Activated naive CD4-positive, alpha-beta T cell treated with anti-CD3 and anti-CD28 coated beads, Interleukin-2, amount 10 ng/mL, durations not matched to agents 7 days and 5 days (primary cell): Measurements from ENCODE around the gene OR4E1.

Experiments
- CTCF ChIA-PET: fragments of 350-600 bp; sonication (Branson Sonifier 250); formaldehyde crosslinking; loops from one replicate; lab custom pipeline; 2021; ENCODE audit warnings: antibody characterized with exemption; lab: Charles Lee
- DNase-seq: peaks from one replicate; pipeline ENCODE4 v3.0.0-alpha.2; 2020
- H3K27ac Mint-ChIP-seq: one replicate; pipeline ENCODE4 v1.8.0; 2021; ENCODE audit warnings: mild to moderate bottlenecking, moderate library complexity, mixed read lengths
- H3K27me3 Mint-ChIP-seq: one replicate; pipeline ENCODE4 v1.8.0; 2021; ENCODE audit warnings: mild to moderate bottlenecking, mixed read lengths
- H3K36me3 Mint-ChIP-seq: one replicate; pipeline ENCODE4 v1.8.0; 2021; ENCODE audit warnings: mixed read lengths
- H3K4me1 Mint-ChIP-seq: one replicate; pipeline ENCODE4 v1.8.0; 2021; ENCODE audit warnings: mixed read lengths
- H3K4me3 Mint-ChIP-seq: one replicate; pipeline ENCODE4 v1.8.0; 2021; ENCODE audit warnings: mild to moderate bottlenecking, moderate library complexity, mixed read lengths
- H3K9me3 Mint-ChIP-seq: one replicate; pipeline ENCODE4 v1.8.0; 2021; ENCODE audit warnings: mixed read lengths

Gene OR4E1

DNA sequence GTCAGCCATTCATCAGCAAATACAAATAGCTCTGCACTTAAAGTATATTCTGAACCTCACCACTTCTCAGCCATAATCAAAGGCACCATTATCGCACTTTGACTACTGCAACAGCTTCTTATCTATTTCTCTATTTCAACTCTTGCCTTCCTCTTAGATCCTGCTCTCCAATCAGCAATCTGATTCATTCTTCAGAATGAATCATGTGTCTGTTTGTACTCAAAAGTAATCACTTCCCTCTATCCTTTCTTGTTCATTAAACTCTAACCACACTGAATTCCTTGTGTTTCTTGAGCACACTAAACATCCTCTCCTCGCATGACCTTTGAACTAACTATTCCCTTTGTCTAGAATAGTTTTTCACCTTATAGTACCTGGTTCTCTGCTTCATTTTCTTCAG is 12.8 kb upstream of the OR4E1 start:
- Mint-ChIP-seq H3K36me3 (no peaks in the 10 kb centered on the region), H3K4me3 (no peak overlapping the region), H3K9me3 (no peaks in the 10 kb centered on the region), H3K27ac (no peak overlapping the region), H3K4me1 (no peaks in the 10 kb centered on the region), H3K27me3 (peaks cover 4% of the 10 kb centered on the region)
- DNase-seq: no peak
- CTCF ChIA-PET: no interaction called here

DNA sequence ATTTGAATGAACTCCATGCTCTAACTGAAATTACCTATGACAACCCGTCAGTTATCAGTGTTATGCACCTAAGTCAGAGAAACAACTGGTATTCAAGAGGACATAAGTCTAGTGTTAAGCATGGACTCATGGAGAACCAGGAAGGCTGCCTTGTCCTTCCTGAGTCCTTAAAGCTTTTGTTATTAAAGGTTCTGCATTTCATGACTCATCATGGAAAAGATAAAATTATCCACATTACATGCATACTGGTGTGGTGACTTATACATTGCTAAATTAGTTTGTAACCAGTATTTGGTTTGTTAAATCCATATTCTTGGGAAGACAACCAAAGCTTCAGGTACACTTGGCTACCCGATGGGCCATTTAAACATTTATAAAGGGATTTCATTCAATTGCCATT is 6.5 kb upstream of the OR4E1 start:
- CTCF ChIA-PET: no interaction called here
- no peak for DNase-seq
- H3K27me3 Mint-ChIP-seq: peaks cover 4% of the 10 kb centered on the region
- H3K9me3 Mint-ChIP-seq: peaks cover 6% of the 10 kb centered on the region
- no peaks in the 10 kb centered on the region for H3K36me3 Mint-ChIP-seq
- no peak overlapping the region for H3K4me3 Mint-ChIP-seq
- H3K27ac Mint-ChIP-seq: no peak overlapping the region
- no peaks in the 10 kb centered on the region for H3K4me1 Mint-ChIP-seq

DNA sequence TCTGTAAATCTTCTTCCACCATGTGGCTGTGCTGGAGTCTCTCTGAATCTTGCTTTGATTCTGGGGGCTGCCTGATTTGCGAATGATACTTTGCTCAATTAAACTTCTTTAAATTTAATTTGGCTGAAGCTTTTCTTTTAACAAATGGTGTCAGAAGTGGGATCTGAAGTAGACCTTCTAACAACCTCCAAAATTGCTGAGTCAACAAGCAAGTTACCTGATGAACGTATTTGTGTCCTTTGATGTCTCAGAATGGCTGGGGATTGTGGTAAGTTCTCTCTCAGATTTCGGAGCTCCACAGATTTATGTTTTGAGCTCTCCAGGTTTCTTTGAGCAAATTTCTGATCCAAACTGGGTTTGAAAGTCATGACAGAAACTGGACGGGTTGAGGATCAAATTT is 1.9 kb upstream of the OR4E1 start:
- Mint-ChIP-seq H3K4me3 (no peak overlapping the region), H3K27ac (no peak overlapping the region), H3K4me1 (no peaks in the 10 kb centered on the region), H3K9me3 (peaks cover 7% of the 10 kb centered on the region), H3K36me3 (no peaks in the 10 kb centered on the region), H3K27me3 (peaks cover 5% of the 10 kb centered on the region)
- CTCF ChIA-PET: interaction anchor here (0.8 kb wide), 1 partner anchor 12 kb away, joined by 3 read pairs; no protein-coding TSS in a partner anchor
- DNase-seq: no peak

DNA sequence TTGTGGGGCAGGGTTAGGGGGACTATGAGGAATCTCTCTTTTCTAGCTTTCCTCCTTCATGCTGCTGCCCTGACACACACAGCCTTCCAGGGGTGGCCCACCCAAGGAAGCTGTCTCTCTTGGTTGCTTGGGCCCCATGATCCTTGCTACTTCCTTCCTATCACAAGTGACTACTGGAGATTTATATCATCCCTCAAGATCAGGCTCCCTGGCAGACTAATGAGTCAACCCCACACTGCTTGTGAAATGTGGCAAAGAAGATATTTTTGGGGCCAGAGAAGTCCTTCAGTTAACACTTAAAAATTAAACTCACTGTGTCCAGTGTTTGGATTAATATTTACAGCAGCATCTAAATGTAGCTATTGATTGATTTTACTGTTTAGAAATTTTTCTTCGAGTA is 1.5 kb downstream of the OR4E1 start:
- H3K4me3 Mint-ChIP-seq: no peak overlapping the region

DNA sequence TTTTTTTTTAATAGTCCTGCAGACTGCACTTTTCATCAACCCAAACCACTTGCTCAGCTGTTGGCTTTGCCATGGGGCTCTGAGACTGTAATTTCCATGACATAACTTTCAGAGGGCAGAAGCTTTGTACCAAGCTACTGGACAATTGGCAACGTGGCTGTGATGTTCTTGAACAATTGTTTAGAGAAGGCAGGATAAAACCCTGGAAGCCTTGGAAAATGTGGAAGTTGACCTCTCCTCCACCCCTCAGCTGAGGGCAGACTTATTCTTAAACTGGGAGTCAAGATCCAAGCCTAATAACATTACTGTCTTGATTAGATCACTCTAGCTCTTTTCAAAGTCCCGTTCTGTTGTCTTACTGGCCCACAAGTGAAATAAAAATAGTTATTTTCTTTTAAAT is 2.2 kb downstream of the OR4E1 start:
- Mint-ChIP-seq H3K9me3 (peaks cover 7% of the 10 kb centered on the region), H3K27me3 (peaks cover 5% of the 10 kb centered on the region), H3K4me3 (no peak overlapping the region), H3K4me1 (no peaks in the 10 kb centered on the region), H3K36me3 (no peaks in the 10 kb centered on the region), H3K27ac (no peak overlapping the region)
- no peak for DNase-seq
- CTCF ChIA-PET: interaction anchor here (0.5 kb wide), 1 partner anchor 18 kb away, joined by 3 read pairs; no protein-coding TSS in a partner anchor

More for the DNA sequence above, 1.5 kb downstream of the OR4E1 start:
- Mint-ChIP-seq H3K27me3 (peaks cover 5% of the 10 kb centered on the region), H3K9me3 (peaks cover 7% of the 10 kb centered on the region), H3K27ac (no peak overlapping the region), H3K36me3 (no peaks in the 10 kb centered on the region), H3K4me1 (no peaks in the 10 kb centered on the region)
- CTCF ChIA-PET: no interaction called here
- no peak for DNase-seq

DNA sequence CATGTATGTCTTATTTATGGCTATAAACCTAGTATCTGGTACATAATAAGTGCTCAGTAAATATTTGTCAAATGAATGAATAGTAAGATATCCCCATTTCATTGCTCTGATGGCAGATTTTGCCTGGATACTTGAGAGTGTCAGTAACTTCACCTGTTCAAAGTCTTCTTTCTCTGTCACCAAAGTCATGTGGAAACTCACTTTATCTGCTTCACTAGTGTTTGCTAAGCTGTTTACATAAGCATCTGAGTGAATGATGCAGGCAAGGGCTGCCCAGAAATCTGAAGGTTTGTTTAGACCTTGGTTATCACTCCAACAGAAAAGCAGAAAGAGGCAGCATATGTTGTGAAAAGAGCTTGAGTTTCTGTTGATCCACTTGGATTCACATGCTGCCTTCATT is 4.3 kb downstream of the OR4E1 start:
- Mint-ChIP-seq H3K4me1 (no peaks in the 10 kb centered on the region), H3K27me3 (peaks cover 5% of the 10 kb centered on the region), H3K9me3 (no peaks in the 10 kb centered on the region), H3K4me3 (no peak overlapping the region), H3K36me3 (no peaks in the 10 kb centered on the region), H3K27ac (no peak overlapping the region)
- DNase-seq: no peak
- CTCF ChIA-PET: no interaction called here

DNA sequence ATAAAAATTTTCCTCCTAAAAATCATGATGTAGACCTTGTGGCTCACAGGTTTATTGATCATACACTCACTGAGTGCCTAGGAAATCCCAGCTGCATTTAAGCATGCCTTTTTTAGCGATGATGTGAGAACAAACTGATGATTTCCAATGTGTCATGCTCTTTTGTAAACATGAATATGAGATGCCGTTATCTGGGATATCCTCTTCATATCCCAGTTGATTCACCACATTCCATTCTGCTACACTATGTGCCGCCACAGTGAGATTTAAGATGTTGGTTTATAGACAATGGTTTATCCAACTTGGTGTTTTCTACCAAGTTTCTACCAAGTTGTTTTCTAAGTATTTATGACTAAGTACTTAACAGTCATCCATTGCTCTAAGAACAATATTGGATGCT is 5.2 kb downstream of the OR4E1 start:
- Mint-ChIP-seq H3K4me3 (no peak overlapping the region), H3K9me3 (no peaks in the 10 kb centered on the region), H3K27me3 (peaks cover 5% of the 10 kb centered on the region)

DNA sequence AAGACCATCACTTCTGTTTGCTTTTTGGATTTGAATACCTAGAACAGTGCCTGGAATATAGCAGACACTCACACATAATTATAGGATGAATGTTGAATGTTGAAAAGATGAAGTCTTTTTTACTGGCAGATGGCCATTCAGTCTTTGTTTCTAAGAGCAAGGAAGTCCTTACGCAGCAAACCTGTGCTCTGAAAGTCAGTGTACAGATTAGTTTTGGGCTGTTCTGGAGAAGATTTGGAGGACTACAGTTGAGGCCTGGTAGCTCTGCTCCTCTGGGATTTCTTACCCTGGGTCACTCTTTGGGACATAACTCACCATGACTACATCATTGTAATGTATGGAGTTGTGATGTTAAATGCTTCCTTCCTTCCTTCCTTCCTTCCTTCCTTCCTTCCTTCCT is 16.6 kb downstream of the OR4E1 start:
- Mint-ChIP-seq H3K36me3 (no peaks in the 10 kb centered on the region), H3K4me3 (no peak overlapping the region), H3K27ac (no peak overlapping the region), H3K27me3 (peaks cover 23% of the 10 kb centered on the region), H3K9me3 (no peaks in the 10 kb centered on the region), H3K4me1 (no peaks in the 10 kb centered on the region)
- CTCF ChIA-PET: no interaction called here
- no peak for DNase-seq

More for the DNA sequence above, 5.2 kb downstream of the OR4E1 start:
- CTCF ChIA-PET: no interaction called here
- DNase-seq: no peak
- H3K27ac Mint-ChIP-seq: no peak overlapping the region
- H3K4me1 Mint-ChIP-seq: no peaks in the 10 kb centered on the region
- H3K36me3 Mint-ChIP-seq: no peaks in the 10 kb centered on the region

DNA sequence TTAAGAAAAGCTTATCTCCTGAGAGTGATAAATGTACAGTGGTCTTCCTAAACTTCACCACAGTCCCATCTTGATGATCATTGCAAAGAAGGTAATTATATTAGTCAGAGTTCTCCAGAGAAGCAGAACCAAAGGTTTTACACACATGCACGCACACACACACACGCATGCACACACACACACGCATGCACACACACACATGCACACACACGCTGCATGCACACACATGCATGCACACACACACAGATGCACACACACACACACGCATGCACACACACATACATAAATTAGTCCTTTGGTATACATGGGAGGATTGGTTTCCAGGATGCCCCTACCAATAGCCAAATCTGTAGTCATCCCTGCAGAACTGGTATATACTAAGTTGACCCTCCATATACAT is 19.4 kb downstream of the OR4E1 start:
- CTCF ChIA-PET: no interaction called here
- H3K27ac Mint-ChIP-seq: no peak overlapping the region
- H3K4me3 Mint-ChIP-seq: no peak overlapping the region

DNA sequence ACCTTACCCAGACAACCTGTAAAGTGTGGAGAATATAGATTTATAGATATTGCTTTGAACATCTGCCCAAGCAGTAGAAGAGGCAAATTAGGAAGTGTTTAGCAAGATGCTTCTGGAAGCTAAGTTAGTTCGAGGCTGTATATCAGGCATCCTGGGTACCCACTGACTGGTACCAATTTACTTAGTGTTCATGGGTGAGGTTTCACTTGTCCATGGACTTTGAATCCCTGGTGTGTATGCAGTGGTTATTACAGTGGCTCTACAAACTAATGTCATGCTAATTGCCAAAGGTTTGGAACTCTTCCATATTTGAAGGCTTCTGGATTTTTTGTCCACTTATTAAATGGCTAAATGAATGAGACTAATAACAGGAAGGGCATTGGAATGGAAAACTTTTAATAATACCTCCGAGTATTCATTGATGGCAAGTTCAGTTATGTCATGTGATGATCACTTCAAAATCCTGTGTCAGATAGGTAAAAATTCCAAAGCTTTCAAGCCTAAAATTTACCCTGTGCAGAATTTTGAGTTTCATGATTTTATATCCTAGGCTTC is 20.2 kb downstream of the OR4E1 start, which contains the start of gene OR4E2:
OR4E2 (plus strand) TSS at position 505 of the 555 bp plus-strand sequence. CDS start 11,248 bp downstream, outside the sequence.
- Mint-ChIP-seq H3K36me3 (no peaks in the 10 kb centered on the region), H3K27me3 (peaks cover 24% of the 10 kb centered on the region), H3K4me1 (no peaks in the 10 kb centered on the region), H3K9me3 (no peaks in the 10 kb centered on the region), H3K4me3 (no peak within 1 kb of the TSS), H3K27ac (no peak within 1 kb of the TSS)
- CTCF ChIA-PET: interaction anchor here (0.6 kb wide), 1 partner anchor 18 kb away, joined by 3 read pairs; no protein-coding TSS in a partner anchor
- DNase-seq: no peak

More for the DNA sequence above, 19.4 kb downstream of the OR4E1 start:
- Mint-ChIP-seq H3K27me3 (peaks cover 26% of the 10 kb centered on the region), H3K9me3 (no peaks in the 10 kb centered on the region), H3K36me3 (no peaks in the 10 kb centered on the region), H3K4me1 (no peaks in the 10 kb centered on the region)
- no peak for DNase-seq

DNA sequence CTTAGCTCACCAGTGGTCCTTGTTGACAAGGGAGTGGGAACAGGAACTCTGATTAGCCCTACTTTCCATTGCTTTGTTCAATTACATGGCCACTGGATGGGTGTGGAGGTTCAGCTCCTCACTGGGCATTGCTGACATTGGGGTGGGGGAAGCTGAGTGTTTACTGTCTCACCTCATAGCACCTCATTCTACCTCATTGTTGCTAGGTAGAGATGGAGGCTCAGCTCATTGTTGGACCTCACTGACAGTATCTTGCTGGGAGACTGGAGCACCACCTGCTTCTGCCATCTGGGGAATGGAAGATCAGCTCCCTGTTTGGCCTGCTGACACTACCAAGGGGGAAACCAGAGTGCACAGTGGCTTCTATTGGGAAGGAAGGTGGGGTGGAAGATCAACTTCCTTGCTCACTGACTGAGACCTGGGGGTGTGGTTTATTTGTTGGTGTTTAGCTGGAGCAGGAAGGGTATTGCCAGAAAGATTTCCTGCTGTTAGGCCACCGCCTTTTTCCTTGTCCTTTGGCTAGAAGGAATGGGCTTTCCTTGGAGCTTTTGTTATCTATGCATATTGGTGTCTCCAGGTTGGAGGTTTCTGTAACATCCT is 21.3 kb downstream of the OR4E1 start:
- Mint-ChIP-seq H3K4me1 (no peaks in the 10 kb centered on the region), H3K36me3 (no peaks in the 10 kb centered on the region), H3K27ac (no peak overlapping the region), H3K4me3 (no peak overlapping the region), H3K9me3 (no peaks in the 10 kb centered on the region), H3K27me3 (peaks cover 18% of the 10 kb centered on the region)
- CTCF ChIA-PET: no interaction called here
- DNase-seq: no peak

DNA sequence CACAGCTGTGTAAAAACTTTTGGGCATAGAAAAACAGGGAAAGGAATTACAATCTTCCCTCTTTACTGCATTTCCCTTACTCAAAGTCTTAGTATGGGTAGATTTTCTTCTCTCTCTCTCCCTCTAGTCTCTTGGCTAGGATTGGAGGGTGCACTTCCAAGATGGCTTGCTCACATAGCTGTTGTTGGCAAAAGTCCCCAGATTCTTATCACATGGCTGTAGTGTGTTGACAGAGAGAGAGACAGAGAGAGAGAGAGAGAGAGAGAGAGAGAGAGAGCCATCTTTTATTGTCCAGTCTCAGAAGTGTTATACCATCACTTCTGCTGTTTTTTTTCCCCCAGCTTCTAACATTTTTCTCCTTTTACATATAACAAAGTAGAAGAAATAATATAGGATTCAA is 26.2 kb downstream of the OR4E1 start:
- no peaks in the 10 kb centered on the region for H3K4me1 Mint-ChIP-seq
- H3K9me3 Mint-ChIP-seq: no peaks in the 10 kb centered on the region
- no peak overlapping the region for H3K4me3 Mint-ChIP-seq
- peaks cover 13% of the 10 kb centered on the region for H3K27me3 Mint-ChIP-seq
- CTCF ChIA-PET: interaction anchor here (0.7 kb wide), 1 partner anchor 616 kb away, joined by 3 read pairs; no protein-coding TSS in a partner anchor
- no peak overlapping the region for H3K27ac Mint-ChIP-seq
- H3K36me3 Mint-ChIP-seq: no peaks in the 10 kb centered on the region
- no peak for DNase-seq

DNA sequence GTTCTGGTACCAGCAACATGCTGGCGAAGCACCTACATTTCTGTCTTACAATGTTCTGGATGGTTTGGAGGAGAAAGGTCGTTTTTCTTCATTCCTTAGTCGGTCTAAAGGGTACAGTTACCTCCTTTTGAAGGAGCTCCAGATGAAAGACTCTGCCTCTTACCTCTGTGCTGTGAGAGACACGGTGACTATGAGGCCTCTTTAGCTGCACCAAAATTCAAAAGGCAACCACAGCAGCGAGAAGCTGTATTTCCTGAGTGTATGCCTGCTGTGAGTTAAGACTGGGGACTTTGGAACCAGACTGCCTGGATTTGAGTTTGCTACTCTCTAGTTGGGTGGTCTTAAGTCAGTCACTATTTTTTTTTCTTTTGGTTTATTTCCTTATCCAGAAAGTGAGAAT is 30.2 kb downstream of the OR4E1 start:
- CTCF ChIA-PET: no interaction called here
- Mint-ChIP-seq H3K4me3 (peak overlapping the region; percentile 45), H3K36me3 (no peaks in the 10 kb centered on the region), H3K9me3 (no peaks in the 10 kb centered on the region), H3K27ac (peak overlapping the region; percentile 52), H3K27me3 (no peaks in the 10 kb centered on the region), H3K4me1 (peaks cover 2% of the 10 kb centered on the region)
- no peak for DNase-seq

DNA sequence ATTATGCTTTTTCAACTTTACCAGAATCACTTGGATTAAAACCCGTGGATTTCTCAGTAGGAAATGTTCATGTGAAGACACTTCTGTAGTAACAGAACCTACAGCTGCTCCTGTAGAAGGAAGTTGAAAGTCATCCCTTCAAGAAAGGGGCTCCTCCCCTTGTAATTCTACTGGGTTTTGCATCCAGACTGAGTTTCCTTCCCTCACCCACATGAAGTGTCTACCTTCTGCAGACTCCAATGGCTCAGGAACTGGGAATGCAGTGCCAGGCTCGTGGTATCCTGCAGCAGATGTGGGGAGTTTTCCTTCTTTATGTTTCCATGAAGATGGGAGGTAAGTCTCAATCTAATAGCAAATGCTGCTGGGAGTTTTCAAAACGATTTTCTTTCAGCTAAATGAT is 30.9 kb downstream of the OR4E1 start:
- Mint-ChIP-seq H3K9me3 (no peaks in the 10 kb centered on the region), H3K36me3 (no peaks in the 10 kb centered on the region), H3K27ac (peak overlapping the region; percentile 28), H3K4me3 (peak overlapping the region; percentile 45), H3K4me1 (peaks cover 2% of the 10 kb centered on the region), H3K27me3 (peaks cover 4% of the 10 kb centered on the region)
- CTCF ChIA-PET: interaction anchor here (0.7 kb wide), 1 partner anchor 867 kb away, joined by 3 read pairs; no protein-coding TSS in a partner anchor
- no peak for DNase-seq

DNA sequence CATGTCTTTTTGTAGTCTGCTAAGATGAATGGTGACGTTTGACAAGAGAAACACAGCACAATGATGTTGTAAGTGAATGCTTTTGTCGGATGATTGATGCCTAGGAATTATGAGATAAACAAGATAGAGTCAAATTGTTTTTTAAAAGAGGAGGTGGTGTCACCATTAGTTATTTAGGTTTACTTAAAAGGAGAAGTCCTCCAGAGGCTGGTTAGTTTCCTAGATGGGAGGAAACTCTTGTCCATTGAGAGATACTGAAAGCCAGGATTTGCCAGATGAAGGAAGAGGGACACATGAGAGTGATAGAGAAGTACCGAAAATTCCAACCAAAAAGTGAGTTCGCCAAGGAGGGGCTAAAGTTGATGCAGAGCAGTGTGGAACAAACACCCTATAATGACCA is 38.8 kb downstream of the OR4E1 start, which contains the start of gene OR10G2:
OR10G2 (minus strand) TSS at position 101 of the 400 bp plus-strand sequence; CDS start at position 3, 98 bp downstream.
- H3K4me1 Mint-ChIP-seq: no peaks in the 10 kb centered on the region
- H3K9me3 Mint-ChIP-seq: peaks cover 4% of the 10 kb centered on the region
- H3K36me3 Mint-ChIP-seq: no peaks in the 10 kb centered on the region
- DNase-seq: no peak
- H3K27me3 Mint-ChIP-seq: peaks cover 5% of the 10 kb centered on the region
- no peak within 1 kb of the TSS for H3K4me3 Mint-ChIP-seq
- H3K27ac Mint-ChIP-seq: no peak within 1 kb of the TSS
- CTCF ChIA-PET: no interaction called here
